Medulla oblongata (tissue), 1 donor: ENCODE data around the gene FAM3A.

ENCODE experiments used
- DNase-seq: peaks from one replicate; pipeline ENCODE4 v3.0.0-alpha.2; 2015; ENCODE audit errors: extremely low spot score

The FAM3A gene

GRCh38 chrX:154534526-154535322, 18.7 kb upstream of the FAM3A start:
- DNase-seq = peak; percentile 87

DNA sequence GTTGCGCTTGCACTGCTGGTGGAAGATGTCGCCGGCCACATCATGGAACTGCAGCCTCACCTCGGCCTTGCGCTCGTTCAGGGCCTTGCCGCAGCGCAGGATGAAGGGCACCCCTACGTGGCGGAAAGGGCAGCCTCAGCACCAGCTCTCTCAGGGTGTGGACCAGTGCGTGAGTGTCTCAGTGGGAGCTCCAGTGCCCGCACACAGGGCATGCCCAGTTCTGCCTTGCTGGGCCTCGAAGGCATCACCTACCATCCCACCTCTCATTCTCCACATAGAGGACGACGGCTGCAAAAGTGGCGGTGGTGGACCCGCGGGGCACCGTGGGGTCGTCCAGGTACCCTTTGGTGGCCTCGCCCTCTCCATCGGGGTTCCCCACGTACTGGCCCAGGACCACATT, 16.7 kb upstream of the FAM3A start:
- no peak for DNase-seq

DNA sequence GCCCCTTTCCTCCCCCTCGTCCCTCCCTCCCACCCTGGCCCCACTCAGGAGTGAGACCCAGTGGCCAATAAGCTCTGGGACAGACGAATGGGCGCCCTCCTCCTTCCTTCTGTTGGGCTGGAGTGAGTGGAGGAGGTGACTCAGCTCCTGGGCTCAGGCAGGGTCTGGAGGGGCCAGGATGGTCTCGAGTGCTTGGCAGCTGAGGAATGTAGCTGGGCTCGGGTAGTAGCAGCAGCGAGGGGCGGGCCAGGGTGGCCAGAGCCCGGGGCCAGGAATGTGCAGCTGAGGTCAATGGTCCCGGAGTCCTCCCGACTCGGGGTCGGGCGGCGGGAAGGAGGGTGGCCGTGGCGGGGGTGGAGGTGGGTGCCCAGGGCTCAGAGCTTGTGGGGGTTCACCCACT, 15.6 kb upstream of the FAM3A start:
- DNase-seq = no peak

- no peak for DNase-seq
Measured at GRCh38 chrX:154530286-154530685, 14.3 kb upstream of the FAM3A start.

DNA sequence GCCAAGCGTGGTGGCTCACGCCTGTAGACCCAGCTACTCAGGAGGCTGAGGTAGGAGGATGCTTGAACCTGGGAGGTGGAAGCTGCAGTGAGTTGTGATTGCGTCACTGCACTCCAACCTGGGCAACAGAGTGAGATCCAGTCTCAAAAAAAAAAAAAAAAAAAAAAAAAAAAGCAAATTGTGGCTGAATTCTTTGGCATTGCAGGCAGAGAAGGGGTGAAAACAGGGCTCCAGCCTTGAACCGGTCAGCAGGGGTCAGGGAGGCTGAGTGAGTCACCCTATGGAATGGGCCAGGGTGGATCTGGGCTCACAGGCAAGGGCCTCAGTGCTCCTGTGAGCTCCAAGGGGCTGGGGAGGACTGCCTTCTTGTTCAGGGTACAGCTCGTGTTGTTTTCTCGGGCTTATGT, 13.2 kb upstream of the FAM3A start:
- no peak for DNase-seq

DNA sequence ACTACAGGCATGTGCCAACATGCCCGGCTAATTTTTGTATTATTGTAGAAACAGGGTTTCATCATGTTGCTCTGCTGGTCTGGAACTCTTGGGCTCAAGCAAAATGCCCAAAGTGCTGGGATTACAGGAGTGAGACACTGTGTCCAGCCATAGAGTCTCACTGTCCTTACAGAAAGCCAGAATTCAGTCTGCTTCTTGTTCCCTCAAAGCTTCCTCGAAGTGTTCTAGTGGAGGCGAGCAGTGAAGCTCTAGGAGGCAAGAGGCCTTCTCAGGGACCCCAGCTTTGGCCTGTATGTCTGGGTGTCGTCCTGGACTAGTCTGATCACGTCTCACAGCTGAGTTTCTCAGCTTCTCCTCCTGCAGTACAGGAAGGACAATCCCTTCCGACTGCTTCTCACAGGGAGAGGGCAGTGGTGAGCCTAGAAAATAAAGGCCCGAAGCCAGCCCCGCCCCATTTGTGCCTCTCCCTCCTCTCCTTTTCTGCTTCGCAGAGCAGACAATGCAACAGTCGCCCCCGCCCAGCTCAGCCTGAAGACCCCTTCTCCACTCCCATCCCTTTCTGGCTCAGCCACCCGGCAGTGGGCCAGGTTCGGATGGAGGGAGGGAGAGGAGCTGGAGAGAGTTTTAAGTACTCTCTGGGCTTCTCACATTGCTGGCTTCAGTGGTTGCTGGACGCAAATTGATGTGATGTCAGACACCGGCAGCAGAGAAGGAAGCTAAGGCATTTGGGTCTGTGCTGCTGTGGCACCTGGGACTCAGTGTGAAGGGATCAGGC, 11.1 kb upstream of the FAM3A start:
- DNase-seq = peak; percentile 80

- DNase-seq = no peak
Measured at GRCh38 chrX:154525606-154526490, 9.8 kb upstream of the FAM3A start.

- DNase-seq = no peak
Measured at GRCh38 chrX:154519389-154519788, 3.4 kb upstream of the FAM3A start.

DNA sequence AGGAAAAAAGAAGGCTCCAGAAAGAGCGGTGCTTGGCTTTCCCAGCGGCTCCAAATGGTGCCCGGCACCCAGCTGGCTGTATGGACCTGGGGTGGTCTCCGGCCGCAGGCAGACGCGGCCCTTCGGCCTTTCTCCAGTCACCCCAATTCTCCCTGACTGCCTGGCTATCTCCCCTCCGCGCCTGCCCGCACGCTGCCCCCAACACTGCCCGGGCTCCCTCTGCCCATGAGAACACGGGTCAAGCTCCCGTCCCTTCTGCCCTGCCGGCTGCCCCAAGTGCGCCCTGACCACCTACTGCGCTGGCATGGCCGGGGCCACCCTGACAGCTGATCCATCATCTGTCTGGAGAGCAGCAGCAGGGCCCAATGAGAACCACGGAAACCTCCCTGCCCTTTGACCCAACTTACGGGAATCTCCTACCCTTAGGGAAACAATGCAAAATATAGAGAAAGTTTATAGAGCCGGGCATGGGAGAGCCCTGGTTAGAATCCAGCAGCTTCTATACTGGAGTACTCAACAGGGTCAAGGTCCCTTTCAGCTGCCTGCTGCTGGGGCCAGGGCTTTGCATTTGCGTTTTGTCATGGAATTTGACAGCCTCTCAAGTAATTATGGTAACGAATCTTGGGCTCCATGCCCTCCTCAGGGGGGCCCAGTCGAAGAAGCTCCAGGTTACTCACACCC, 1.2 kb upstream of the FAM3A start:
- DNase-seq = no peak

DNA sequence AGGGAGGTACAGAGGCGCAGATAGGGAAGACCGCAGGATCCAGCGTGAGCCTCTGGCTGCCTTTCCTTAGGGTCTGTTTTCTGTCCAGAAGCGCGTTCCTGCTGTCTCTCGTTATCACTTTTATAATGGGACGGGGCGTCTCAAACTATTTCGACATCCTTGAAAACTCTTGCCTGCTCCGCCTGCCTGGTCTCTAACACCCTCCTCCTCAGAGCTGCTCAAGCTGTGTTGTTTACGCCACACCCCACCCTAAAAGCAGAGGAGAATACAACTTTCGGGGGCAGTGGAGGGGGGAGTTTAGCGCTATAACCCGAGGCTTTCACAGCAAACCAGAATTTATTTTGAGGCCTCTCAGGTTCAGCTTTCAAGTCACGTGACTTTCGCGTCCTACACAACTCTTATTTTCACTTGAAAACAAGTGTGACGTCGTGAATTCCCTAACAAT, 646 bp upstream of the FAM3A start:
- DNase-seq = peak; percentile 74

- DNase-seq = no peak
Measured at GRCh38 chrX:154515090-154515965, 704 bp downstream of the FAM3A start.

DNA sequence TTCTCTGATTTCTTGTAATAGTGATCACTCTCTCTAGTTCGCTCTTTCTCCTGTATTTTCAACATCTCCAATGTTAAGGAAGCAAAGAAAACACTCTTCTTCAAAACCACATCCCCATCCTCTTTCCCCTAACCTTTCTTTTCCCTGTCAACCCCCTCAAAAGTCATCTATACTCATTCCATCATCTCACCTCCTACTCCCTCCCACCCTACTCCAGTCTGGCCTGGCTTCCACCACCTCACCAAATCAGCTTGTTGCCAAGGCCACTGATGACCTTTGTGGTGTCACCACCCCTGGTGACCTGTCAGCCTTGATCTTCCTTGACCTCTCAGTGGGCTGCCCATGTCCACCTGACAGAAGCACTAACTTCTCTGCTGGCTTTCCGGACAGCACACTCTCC, 2.3 kb downstream of the FAM3A start:
- DNase-seq = no peak

GRCh38 chrX:154512879-154513553, 3.0 kb downstream of the FAM3A start:
- no peak for DNase-seq

GRCh38 chrX:154511761-154512160, 4.3 kb downstream of the FAM3A start:
- DNase-seq = no peak

GRCh38 chrX:154509455-154509854, 6.6 kb downstream of the FAM3A start:
- no peak for DNase-seq

DNA sequence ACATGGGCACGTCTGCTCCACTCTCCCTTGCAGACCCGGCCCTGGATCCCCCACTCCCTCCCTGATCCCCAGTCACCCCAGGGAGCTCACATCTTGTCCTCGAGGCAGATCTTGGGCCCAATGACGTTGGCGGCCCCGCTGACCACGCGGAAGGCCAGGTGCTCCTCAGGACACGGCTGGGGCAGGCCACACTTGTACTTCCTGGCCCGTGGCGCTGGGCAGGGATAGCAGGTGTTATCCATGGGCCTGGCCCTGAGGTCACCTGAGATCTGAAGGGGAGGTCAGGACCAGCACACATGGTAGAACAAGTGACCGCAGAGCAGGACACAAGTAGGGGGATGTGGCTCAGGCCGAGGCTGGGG, 7.7 kb downstream of the FAM3A start:
- DNase-seq = no peak

DNA sequence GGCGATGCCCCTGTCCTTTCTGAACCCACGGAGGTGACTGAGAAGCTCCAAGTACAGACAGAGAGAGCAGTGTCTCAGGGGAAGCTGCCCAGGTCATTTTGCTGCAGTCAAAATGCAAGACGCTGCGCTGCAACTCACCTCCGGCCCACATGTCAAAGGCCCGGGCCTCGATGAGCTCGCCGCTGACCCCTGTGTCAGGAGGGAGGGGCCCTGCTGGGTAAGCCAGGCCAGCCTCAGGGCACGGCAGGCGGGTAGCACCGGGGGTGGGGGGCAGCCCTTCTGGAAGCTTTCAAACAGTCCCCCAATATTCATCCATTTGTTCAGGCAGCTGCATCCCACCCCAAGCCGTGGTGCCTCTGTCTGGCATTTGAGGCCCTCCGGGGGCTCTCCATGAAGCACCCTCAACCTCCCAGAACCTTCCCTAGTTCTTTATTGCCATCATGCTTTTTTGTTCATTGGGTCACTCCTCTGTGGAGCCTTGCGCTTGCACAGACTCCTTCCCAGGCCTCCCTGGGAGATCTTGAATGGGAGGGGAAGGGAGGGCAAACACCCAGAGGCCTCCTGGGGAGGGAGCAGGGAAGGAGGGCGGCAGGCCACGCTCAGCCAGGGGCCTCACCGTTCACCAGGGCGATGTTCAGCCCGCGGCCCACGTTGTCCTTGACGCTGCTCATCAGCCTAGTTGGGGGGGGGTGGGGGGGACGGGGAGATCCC, 8.2 kb downstream of the FAM3A start:
- DNase-seq = no peak

- DNase-seq = no peak
Measured at GRCh38 chrX:154506483-154507332, 9.3 kb downstream of the FAM3A start.
